Sigmoid colon (tissue), 7 donors: ENCODE data around the gene ALB. TPM values are rescaled to one million over a fixed set of nuclear protein-coding genes. Genes with fewer than 3 reads are reported as not detected.

Experiments
- DNase-seq: peaks from one replicate; pipeline ENCODE4 v3.0.0-alpha.2; 2019
- H3K27ac ChIP-seq, 4 donors: fragments of 200-600 bp; sonication (generic); one replicate each; pipeline ENCODE4 v1.5.1; 2016 to 2019; ENCODE audit warnings: mild to moderate bottlenecking in 1 of 4
- H3K27me3 ChIP-seq, 3 donors: fragments of 200-600 bp; sonication (generic); one replicate each; pipeline ENCODE4 v1.5.1; 2019; ENCODE audit warnings: mild to moderate bottlenecking in 1 of 3
- H3K36me3 ChIP-seq, 4 donors: fragments of 200-600 bp; sonication (generic); one replicate each; pipeline ENCODE4 v1.5.1; 2016 to 2019
- H3K4me1 ChIP-seq, 4 donors: fragments of 200-600 bp; sonication (generic); one replicate each; pipeline ENCODE4 v1.5.1; 2017 to 2019
- H3K4me3 ChIP-seq, 4 donors: fragments of 200-600 bp; sonication (generic); one replicate each; pipeline ENCODE4 v1.5.1; 2017 to 2019; ENCODE audit warnings: mild to moderate bottlenecking in 2 of 4, moderate library complexity in 1 of 4
- H3K9me3 ChIP-seq, 4 donors: fragments of 200-600 bp in 3 of 4; sonication (generic) in 3 of 4; one replicate each; pipeline versions ENCODE4 v1.5.1 to v1.6.1; 2013 to 2019
- EP300 ChIP-seq, 4 donors: sonication (generic); formaldehyde crosslinking; IDR thresholded peaks; one replicate each; pipeline ENCODE4 v1.6.1; 2017; ENCODE audit warnings: antibody characterized with exemption in 4 of 4
- POLR2A ChIP-seq, 2 donors: fragments of 450-650 bp; IDR thresholded peaks; one replicate each; pipeline ENCODE4 v1.6.1; 2016; ENCODE audit warnings: antibody characterized with exemption in 2 of 2, mild to moderate bottlenecking in 2 of 2, moderate library complexity in 2 of 2
- POLR2AphosphoS5 ChIP-seq, 4 donors: sonication (generic); formaldehyde crosslinking; IDR thresholded peaks; one replicate each; pipeline ENCODE4 v1.6.1; 2017; ENCODE audit warnings: antibody characterized with exemption in 4 of 4
- WGBS, 2 donors: extraction: QIAGEN DNeasy Blood & Tissue Kit; methylation state at CpG; one replicate each; pipeline ENCODE4 v1.1.7; 2013; 5-methylcytosine and 5-hydroxymethylcytosine counted together
- intact Hi-C: fragments of 100-400 bp; cut with DNase I; formaldehyde crosslinking; loops from one replicate; pipeline ENCODE4 v1.15.1; 2023
- polyA plus RNA-seq, 3 donors: library from polyadenylated mRNA; stranded (reverse); fragments of 200-250 nt; gene quantifications; one replicate each; pipeline ENCODE4 v1.2.3, GENCODE V29; 2013
- total RNA-seq, 4 donors: library from RNA; depleted of rRNA; stranded (reverse); fragments of >200 nt; gene quantifications; one replicate each; pipeline ENCODE4 v1.1.0, GENCODE V29; 2016
- TF ChIP-seq, protein P1 (sequence below), 4 experiments: fragments of 450-650 bp in 3 of 4; fragments of 200-600 bp in 1 of 4; IDR thresholded peaks; one replicate each; pipeline ENCODE4 v1.5.1; 2016 to 2019; ENCODE audit warnings: antibody characterized with exemption in 4 of 4, mild to moderate bottlenecking in 3 of 4, moderate library complexity in 2 of 4
- donor health status: healthy with polysubstance abuse.
- donor health status: Bipolar disorder and iron deficiency.
- donor health status: healthy.

Gene ALB
- total and polyA plus RNA-seq, 7 donors = 0.96 TPM; not detected in 6

- DNase-seq = no peak
- no peaks in the 10 kb centered on the region for H3K9me3 ChIP-seq
- WGBS, 2 donors = 79 to 87% methylated on average over 3 of the region's 3 CpGs
- no peak overlapping the region for H3K27ac ChIP-seq
- intact Hi-C loops = no loop called here
- H3K4me1 ChIP-seq = no peaks in the 10 kb centered on the region
- H3K4me3 ChIP-seq = no peak overlapping the region
- TF ChIP-seq POLR2AphosphoS5 (IDR thresholded peaks at IDR 0.05) (no peak), EP300 (IDR thresholded peaks at IDR 0.05) (no peak), POLR2A (IDR thresholded peaks at IDR 0.05) (no peak)
- TF ChIP-seq, protein P1, sequence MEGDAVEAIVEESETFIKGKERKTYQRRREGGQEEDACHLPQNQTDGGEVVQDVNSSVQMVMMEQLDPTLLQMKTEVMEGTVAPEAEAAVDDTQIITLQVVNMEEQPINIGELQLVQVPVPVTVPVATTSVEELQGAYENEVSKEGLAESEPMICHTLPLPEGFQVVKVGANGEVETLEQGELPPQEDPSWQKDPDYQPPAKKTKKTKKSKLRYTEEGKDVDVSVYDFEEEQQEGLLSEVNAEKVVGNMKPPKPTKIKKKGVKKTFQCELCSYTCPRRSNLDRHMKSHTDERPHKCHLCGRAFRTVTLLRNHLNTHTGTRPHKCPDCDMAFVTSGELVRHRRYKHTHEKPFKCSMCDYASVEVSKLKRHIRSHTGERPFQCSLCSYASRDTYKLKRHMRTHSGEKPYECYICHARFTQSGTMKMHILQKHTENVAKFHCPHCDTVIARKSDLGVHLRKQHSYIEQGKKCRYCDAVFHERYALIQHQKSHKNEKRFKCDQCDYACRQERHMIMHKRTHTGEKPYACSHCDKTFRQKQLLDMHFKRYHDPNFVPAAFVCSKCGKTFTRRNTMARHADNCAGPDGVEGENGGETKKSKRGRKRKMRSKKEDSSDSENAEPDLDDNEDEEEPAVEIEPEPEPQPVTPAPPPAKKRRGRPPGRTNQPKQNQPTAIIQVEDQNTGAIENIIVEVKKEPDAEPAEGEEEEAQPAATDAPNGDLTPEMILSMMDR (IDR thresholded peaks at IDR 0.05) = no peak
- no peaks in the 10 kb centered on the region for H3K27me3 ChIP-seq
- H3K36me3 ChIP-seq = no peaks in the 10 kb centered on the region
Observed at GRCh38 chr4:73439991-73440390, 35.9 kb downstream of the ALB start.

DNA sequence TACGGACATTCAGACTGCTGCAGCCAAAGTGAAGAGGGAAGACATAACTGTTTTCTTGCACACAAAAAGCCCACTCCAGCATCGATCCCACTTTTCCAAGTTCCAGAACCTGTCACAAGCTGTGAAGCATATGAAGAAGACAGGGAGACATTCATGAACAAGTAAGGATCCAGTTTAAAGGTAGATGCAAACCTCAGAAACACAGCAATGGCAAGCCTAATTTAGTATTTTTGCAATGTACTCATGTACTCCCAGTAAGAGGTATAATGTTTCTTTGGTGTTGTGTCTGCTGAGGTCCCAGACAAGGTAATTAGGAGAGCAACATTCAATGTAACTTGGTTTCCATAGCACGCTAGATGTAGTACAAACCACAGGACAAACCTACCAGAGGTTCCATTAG, 36.6 kb downstream of the ALB start:
- Histone ChIP-seq H3K27me3 (no peaks in the 10 kb centered on the region), H3K36me3 (no peaks in the 10 kb centered on the region), H3K9me3 (no peaks in the 10 kb centered on the region), H3K4me3 (no peak overlapping the region), H3K4me1 (no peaks in the 10 kb centered on the region), H3K27ac (no peak overlapping the region)
- no peak for TF ChIP-seq POLR2AphosphoS5 (IDR thresholded peaks at IDR 0.05)
- no peak for TF ChIP-seq POLR2A (IDR thresholded peaks at IDR 0.05)
- no peak for TF ChIP-seq EP300 (IDR thresholded peaks at IDR 0.05)
- TF ChIP-seq, protein P1 (IDR thresholded peaks at IDR 0.05) = no peak
- WGBS, 2 donors = 92 to 93% methylated on average over 3 of the region's 3 CpGs
- intact Hi-C loops = no loop called here
- no peak for DNase-seq

- H3K36me3 ChIP-seq = no peaks in the 10 kb centered on the region
- no peak for TF ChIP-seq POLR2AphosphoS5 (IDR thresholded peaks at IDR 0.05)
- no peak for TF ChIP-seq EP300 (IDR thresholded peaks at IDR 0.05)
- TF ChIP-seq, protein P1 (IDR thresholded peaks at IDR 0.05) = no peak
- no peak for TF ChIP-seq POLR2A (IDR thresholded peaks at IDR 0.05)
- intact Hi-C loops = no loop called here
- H3K27me3 ChIP-seq = no peaks in the 10 kb centered on the region
- H3K4me1 ChIP-seq = no peaks in the 10 kb centered on the region
- no peak overlapping the region for H3K4me3 ChIP-seq
- no peak for DNase-seq
- no peaks in the 10 kb centered on the region for H3K9me3 ChIP-seq
- WGBS, 2 donors = 49 to 76% methylated on average over 5 of the region's 5 CpGs
- no peak overlapping the region for H3K27ac ChIP-seq
Observed at GRCh38 chr4:73442275-73442674, 38.2 kb downstream of the ALB start.

GRCh38 chr4:73443224-73443623, 39.1 kb downstream of the ALB start:
- TF ChIP-seq, protein P1 (IDR thresholded peaks at IDR 0.05) = no peak
- TF ChIP-seq EP300 (IDR thresholded peaks at IDR 0.05) (no peak), POLR2A (IDR thresholded peaks at IDR 0.05) (no peak), POLR2AphosphoS5 (IDR thresholded peaks at IDR 0.05) (no peak)
- H3K4me3 ChIP-seq = no peak overlapping the region
- 72 to 73% methylated on average over 3 of the region's 3 CpGs for WGBS, 2 donors
- H3K4me1 ChIP-seq = no peaks in the 10 kb centered on the region
- no peak overlapping the region for H3K27ac ChIP-seq
- no peak for DNase-seq
- no peaks in the 10 kb centered on the region for H3K36me3 ChIP-seq
- no peaks in the 10 kb centered on the region for H3K27me3 ChIP-seq
- no peaks in the 10 kb centered on the region for H3K9me3 ChIP-seq
- intact Hi-C loops = no loop called here
